Bronchial epithelial cell (primary cell): ENCODE data around the gene TMEM231. TPM values are rescaled to one million over a fixed set of nuclear protein-coding genes. Genes with fewer than 3 reads are reported as not detected.
"Not testable (repeated sequence)": the region's sequence is repeated elsewhere in the genome, so short reads cannot be mapped to it uniquely, and the experiment has no call there.

Experiments used
- DNase-seq: peaks from one replicate; pipeline ENCODE4 v3.0.0-alpha.2; 2010; ENCODE audit warnings: low read depth
- FAIRE-seq: peaks from 2 replicates; lab custom pipeline; 2011; peaks lifted over from hg19 to GRCh38; lab: Jason Lieb, UNC
- H3K27me3 ChIP-seq: 2 replicates; pipeline ENCODE4 v1.5.1; 2011; ENCODE audit warnings: low read length; ENCODE audit not compliant: control insufficient read depth, insufficient read depth
- H3K36me3 ChIP-seq: 2 replicates; pipeline ENCODE4 v1.5.1; 2011; ENCODE audit warnings: low read length; ENCODE audit not compliant: control insufficient read depth, insufficient read depth
- H3K4me3 ChIP-seq: 2 replicates; pipeline ENCODE4 v1.5.1; 2011; ENCODE audit warnings: mild to moderate bottlenecking, low read depth, low read length, control low read depth
- total RNA-seq: library from RNA; depleted of rRNA; stranded (reverse); fragments of >200 nt; gene quantifications from 2 replicates; pipeline ENCODE4 v1.2.1, GENCODE V29; 2014
- TF ChIP-seq, protein P1 (sequence below): IDR thresholded peaks from 2 replicates; pipeline ENCODE4 v1.5.1; 2011; ENCODE audit warnings: mild to moderate bottlenecking, moderate library complexity, low read length, control low read depth, inconsistent platforms; ENCODE audit not compliant: insufficient read depth, severe bottlenecking

Gene TMEM231
- total RNA-seq, 1 donor from 2014 or later, result 9.7 TPM

- Histone ChIP-seq H3K27me3 (no peaks in the 10 kb centered on the region), H3K36me3 (no peaks in the 10 kb centered on the region), H3K4me3 (no peak overlapping the region)
- DNase-seq (no peak), FAIRE-seq (no peak)
- TF ChIP-seq, protein P1, sequence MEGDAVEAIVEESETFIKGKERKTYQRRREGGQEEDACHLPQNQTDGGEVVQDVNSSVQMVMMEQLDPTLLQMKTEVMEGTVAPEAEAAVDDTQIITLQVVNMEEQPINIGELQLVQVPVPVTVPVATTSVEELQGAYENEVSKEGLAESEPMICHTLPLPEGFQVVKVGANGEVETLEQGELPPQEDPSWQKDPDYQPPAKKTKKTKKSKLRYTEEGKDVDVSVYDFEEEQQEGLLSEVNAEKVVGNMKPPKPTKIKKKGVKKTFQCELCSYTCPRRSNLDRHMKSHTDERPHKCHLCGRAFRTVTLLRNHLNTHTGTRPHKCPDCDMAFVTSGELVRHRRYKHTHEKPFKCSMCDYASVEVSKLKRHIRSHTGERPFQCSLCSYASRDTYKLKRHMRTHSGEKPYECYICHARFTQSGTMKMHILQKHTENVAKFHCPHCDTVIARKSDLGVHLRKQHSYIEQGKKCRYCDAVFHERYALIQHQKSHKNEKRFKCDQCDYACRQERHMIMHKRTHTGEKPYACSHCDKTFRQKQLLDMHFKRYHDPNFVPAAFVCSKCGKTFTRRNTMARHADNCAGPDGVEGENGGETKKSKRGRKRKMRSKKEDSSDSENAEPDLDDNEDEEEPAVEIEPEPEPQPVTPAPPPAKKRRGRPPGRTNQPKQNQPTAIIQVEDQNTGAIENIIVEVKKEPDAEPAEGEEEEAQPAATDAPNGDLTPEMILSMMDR, result no peak
Measured at GRCh38 chr16:75501359-75501758, 54.7 kb downstream of the TMEM231 start.

DNA sequence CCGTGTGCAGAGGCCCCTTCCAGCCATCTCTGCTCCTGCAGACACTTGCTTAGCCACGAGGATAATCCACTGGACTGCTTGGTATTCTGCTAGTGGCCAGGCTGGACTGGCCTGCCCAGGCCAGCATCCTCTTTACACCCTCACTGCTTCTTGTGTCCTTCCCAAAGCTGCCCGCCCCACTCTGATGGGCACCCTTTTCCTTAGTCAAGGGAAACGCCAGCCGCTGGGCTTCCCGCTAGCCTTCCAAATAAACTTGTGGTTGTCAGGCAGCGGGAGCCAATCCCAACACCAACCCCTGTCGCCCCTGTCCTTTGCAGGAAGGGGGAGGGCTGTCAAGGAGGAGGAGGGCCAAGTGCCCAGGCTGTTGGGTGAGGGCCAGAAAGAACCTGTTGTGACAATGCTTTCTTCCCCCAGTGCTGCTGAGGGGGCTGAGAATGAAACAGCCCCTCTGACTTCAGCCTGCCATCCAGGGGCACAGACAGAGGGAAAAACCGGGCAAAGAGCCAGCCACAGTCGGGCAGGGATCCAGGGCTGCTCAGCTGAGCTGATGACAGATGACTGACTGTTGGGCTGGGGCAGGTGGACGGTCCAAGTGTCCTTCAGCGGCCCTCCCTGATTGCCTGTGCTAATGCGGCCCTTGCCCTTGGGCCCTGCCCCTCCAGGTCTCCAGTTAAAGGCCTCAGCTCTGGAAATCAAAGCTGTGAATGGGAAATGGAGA lies 57.3 kb downstream of the TMEM231 start:
- peaks cover 11% of the 10 kb centered on the region for H3K27me3 ChIP-seq
- not testable (repeated sequence) for FAIRE-seq, H3K36me3 ChIP-seq, H3K4me3 ChIP-seq
- DNase-seq, result peak; percentile 43

DNA sequence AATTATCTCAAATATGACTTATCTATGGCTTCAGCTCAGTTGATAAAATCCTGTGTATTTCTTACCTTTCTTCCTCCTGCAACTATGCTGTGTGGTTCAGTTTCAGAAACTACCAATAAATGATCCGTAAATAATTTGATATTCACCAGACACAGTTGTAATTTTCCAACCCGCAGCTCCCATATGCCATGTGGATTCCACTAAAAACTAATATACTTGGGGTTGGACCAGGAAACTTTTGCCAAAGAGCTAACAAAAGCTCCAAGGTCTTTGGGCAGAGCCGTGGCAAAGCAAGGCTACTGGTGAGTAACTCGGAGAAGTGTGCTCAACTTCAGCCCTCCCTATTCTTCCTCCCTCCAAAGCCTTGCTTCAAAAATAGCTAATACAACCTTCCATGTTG lies 58.5 kb downstream of the TMEM231 start:
- no peak overlapping the region for H3K4me3 ChIP-seq
- TF ChIP-seq, protein P1, result no peak
- no peak for DNase-seq
- peaks cover 11% of the 10 kb centered on the region for H3K27me3 ChIP-seq
- H3K36me3 ChIP-seq, result no peaks in the 10 kb centered on the region
- no peak for FAIRE-seq

- Histone ChIP-seq H3K4me3 (peak within 1 kb of the TSS; percentile 14), H3K27me3 (peaks cover 14% of the 10 kb centered on the region), H3K36me3 (no peaks in the 10 kb centered on the region)
- FAIRE-seq, result no peak
- no peak for DNase-seq
- TF ChIP-seq, protein P1, result no peak
Measured at GRCh38 chr16:75495076-75495674, 60.9 kb downstream of the TMEM231 start, which contains the start of gene CHST6. Gene CHST6 (minus strand): TSS chr16:75495441. CDS start chr16:75479828, 15,613 bp downstream.

GRCh38 chr16:75494661-75495075 lies 61.4 kb downstream of the TMEM231 start:
- no peaks in the 10 kb centered on the region for H3K36me3 ChIP-seq
- no peak for DNase-seq
- no peak for FAIRE-seq
- H3K4me3 ChIP-seq, result peak overlapping the region; percentile 14
- H3K27me3 ChIP-seq, result peaks cover 14% of the 10 kb centered on the region
- TF ChIP-seq, protein P1, result no peak

- no peak for FAIRE-seq
- no peak overlapping the region for H3K4me3 ChIP-seq
- TF ChIP-seq, protein P1, result no peak
- DNase-seq, result no peak
- no peaks in the 10 kb centered on the region for H3K36me3 ChIP-seq
- peaks cover 14% of the 10 kb centered on the region for H3K27me3 ChIP-seq
Measured at GRCh38 chr16:75494184-75494583, 61.9 kb downstream of the TMEM231 start.
